ENCODE results near the gene ACKR2. TPM values are rescaled to one million over a fixed set of nuclear protein-coding genes. Genes with fewer than 3 reads are reported as not detected.

Gene ACKR2
- total RNA-seq, 1 experiment from 2014 or later, result 0.28 TPM

GRCh38 chr3:42880601-42881451 is 71.6 kb downstream of the ACKR2 start (continued):
- TF ChIP-seq FOXJ3 (CRISPR knock-in tag; IDR thresholded peaks at IDR 0.05; ENCODE audit: borderline replicate concordance) (no peak), ATF6 (CRISPR knock-in tag; IDR thresholded peaks at IDR 0.05) (no peak), TCF7 (CRISPR knock-in tag; IDR thresholded peaks at IDR 0.05; ENCODE audit: low read depth) (no peak), PRRX2 (CRISPR knock-in tag; IDR thresholded peaks at IDR 0.05) (no peak), OVOL2 (CRISPR knock-in tag; IDR thresholded peaks at IDR 0.05; ENCODE audit: borderline replicate concordance) (no peak), NFYB (CRISPR knock-in tag; conservative IDR thresholded peaks at IDR 0.05; ENCODE audit: low read depth) (no peak), SP1 (CRISPR knock-in tag; conservative IDR thresholded peaks at IDR 0.05) (peak; percentile 73), AR (CRISPR knock-in tag; IDR thresholded peaks at IDR 0.05) (no peak), PRDM15 (CRISPR knock-in tag; IDR thresholded peaks at IDR 0.05) (no peak), FOXK1 (CRISPR knock-in tag; IDR thresholded peaks at IDR 0.05) (0 out of 2 replicates have a peak, but pooled peaks have one; percentile 32), NFE2L1 (CRISPR knock-in tag; IDR thresholded peaks at IDR 0.05) (no peak), USF1 (CRISPR knock-in tag; IDR thresholded peaks at IDR 0.05) (no peak), ERG (CRISPR knock-in tag; IDR thresholded peaks at IDR 0.05) (no peak), CTCF (IDR thresholded peaks at IDR 0.05) (peak; percentile 57; the same call in 1 of the 2 replicates), TEAD4 (CRISPR knock-in tag; IDR thresholded peaks at IDR 0.05) (no peak), SMAD4 (CRISPR knock-in tag; IDR thresholded peaks at IDR 0.05) (no peak), ZNF138 (CRISPR knock-in tag; conservative IDR thresholded peaks at IDR 0.05) (no peak), RELA (CRISPR knock-in tag; IDR thresholded peaks at IDR 0.05; ENCODE audit: borderline replicate concordance) (no peak), ATF3 (CRISPR knock-in tag; conservative IDR thresholded peaks at IDR 0.05) (no peak), FOXP1 (CRISPR knock-in tag; IDR thresholded peaks at IDR 0.05; ENCODE audit: borderline replicate concordance) (0 out of 2 replicates have a peak, but pooled peaks have one; percentile 21), ETV6 (CRISPR knock-in tag; IDR thresholded peaks at IDR 0.05) (peak; percentile 38; the same call in 1 of the 2 replicates), GRHL2 (CRISPR knock-in tag; IDR thresholded peaks at IDR 0.05; ENCODE audit: insufficient replicate concordance, severe bottlenecking) (no peak), EMX1 (CRISPR knock-in tag; IDR thresholded peaks at IDR 0.05) (no peak), SOX15 (CRISPR knock-in tag; IDR thresholded peaks at IDR 0.05) (no peak), MAX (CRISPR knock-in tag; IDR thresholded peaks at IDR 0.05) (peak; percentile 60; the same call in 1 of the 2 replicates), ZMAT4 (CRISPR knock-in tag; IDR thresholded peaks at IDR 0.05) (no peak)
